22Rv1 (cell line): Measurements from ENCODE around the gene SLC9A4.

Experiments used
- CTCF ChIP-seq: fragments of 450-650 bp; IDR thresholded peaks from 2 replicates; pipeline ENCODE4 v1.5.1; 2017; ENCODE audit warnings: mild to moderate bottlenecking
- ZFX ChIP-seq: fragments of 450-650 bp; IDR thresholded peaks from 2 replicates; pipeline ENCODE4 v1.6.1; 2017; ENCODE audit warnings: antibody characterized with exemption, borderline replicate concordance

DNA sequence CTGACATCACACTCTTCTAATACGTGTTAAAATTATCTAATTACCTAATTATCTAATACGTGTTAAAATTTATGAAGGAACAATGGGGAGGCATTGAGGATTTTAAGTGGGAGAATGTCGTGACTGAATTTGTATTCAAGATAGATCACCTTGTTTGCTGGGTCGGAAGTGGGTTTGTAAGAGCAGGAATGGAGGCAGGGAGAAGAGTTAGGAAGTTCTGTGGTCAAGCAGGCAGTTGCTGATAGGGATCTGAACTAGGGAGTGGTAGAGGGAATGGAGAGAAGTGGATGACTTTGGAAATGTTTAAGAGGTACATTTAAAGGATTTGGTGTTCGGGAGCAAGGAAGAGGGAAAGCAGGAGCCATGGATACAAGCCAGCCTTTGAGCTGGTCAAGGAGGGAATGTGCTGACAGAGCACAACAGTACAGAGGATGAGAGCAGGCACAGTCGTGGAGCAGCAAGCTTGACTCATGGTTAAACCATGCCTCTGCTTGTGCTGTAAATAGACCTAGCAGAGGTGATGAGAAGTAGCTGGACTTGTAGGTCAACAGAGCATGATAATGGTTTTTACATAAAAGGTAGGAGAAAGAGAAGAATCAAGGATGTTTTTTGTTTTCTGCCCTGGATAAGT, 33.8 kb upstream of the SLC9A4 start:
- TF ChIP-seq CTCF: no peak
- no peak for TF ChIP-seq ZFX
